H9 (cell line): ENCODE data around the gene ZNF275. TPM values are rescaled to one million over a fixed set of nuclear protein-coding genes. Genes with fewer than 3 reads are reported as not detected.

Experiments
- DNase-seq: peaks from one replicate; pipeline ENCODE4 v3.0.0-alpha.2; 2017
- H2AFZ ChIP-seq: one replicate; pipeline ENCODE4 v1.6.1; 2013; ENCODE audit warnings: mild to moderate bottlenecking, low read length, control low read depth, moderate library complexity
- H2AK5ac ChIP-seq: 2 replicates; pipeline ENCODE4 v1.6.1; 2013; ENCODE audit warnings: low read length, control low read depth, mixed read lengths; ENCODE audit not compliant: insufficient read length
- H2BK120ac ChIP-seq: one replicate; pipeline ENCODE4 v1.6.1; 2013; ENCODE audit warnings: low read depth, mild to moderate bottlenecking, low read length, control low read depth, inconsistent platforms; ENCODE audit not compliant: poor library complexity, severe bottlenecking
- H2BK12ac ChIP-seq: 2 replicates; pipeline ENCODE4 v1.6.1; 2013; ENCODE audit warnings: low read length, control low read depth, mixed read lengths, low read depth; ENCODE audit not compliant: insufficient read length
- H2BK15ac ChIP-seq: 2 replicates; pipeline ENCODE4 v1.6.1; 2013; ENCODE audit warnings: low read depth, low read length, control low read depth
- H2BK20ac ChIP-seq: one replicate; pipeline ENCODE4 v1.6.1; 2013; ENCODE audit warnings: low read depth, mild to moderate bottlenecking, low read length, control low read depth, inconsistent platforms; ENCODE audit not compliant: poor library complexity, severe bottlenecking
- H2BK5ac ChIP-seq: 2 replicates; pipeline ENCODE4 v1.6.1; 2013; ENCODE audit warnings: low read length, control low read depth, mixed read lengths; ENCODE audit not compliant: insufficient read length
- H3K14ac ChIP-seq: 2 replicates; pipeline ENCODE4 v1.6.1; 2013; ENCODE audit warnings: low read length, control low read depth; ENCODE audit not compliant: insufficient read depth
- H3K18ac ChIP-seq: 2 replicates; pipeline ENCODE4 v1.6.1; 2013; ENCODE audit warnings: low read depth, mild to moderate bottlenecking, mixed read lengths, low read length, control low read depth; ENCODE audit not compliant: insufficient read length
- H3K23ac ChIP-seq: 2 replicates; pipeline ENCODE4 v1.6.1; 2013; ENCODE audit warnings: low read length, control low read depth, mixed read lengths, low read depth; ENCODE audit not compliant: insufficient read length
- H3K23me2 ChIP-seq: 2 replicates; pipeline ENCODE4 v1.6.1; 2013; ENCODE audit warnings: low read depth, mild to moderate bottlenecking, mixed read lengths, low read length, control low read depth; ENCODE audit not compliant: insufficient read length, poor library complexity, severe bottlenecking
- H3K27ac ChIP-seq: 2 replicates; pipeline ENCODE4 v1.5.1; 2013; ENCODE audit warnings: low read length, control low read depth, mixed read lengths, low read depth; ENCODE audit not compliant: insufficient read length
- H3K27me3 ChIP-seq: 2 replicates; pipeline ENCODE4 v1.6.1; 2013; ENCODE audit warnings: low read length, control low read depth, inconsistent platforms; ENCODE audit not compliant: insufficient read depth
- H3K4ac ChIP-seq: 2 replicates; pipeline ENCODE4 v1.6.1; 2013; ENCODE audit warnings: low read depth, mild to moderate bottlenecking, control low read depth, inconsistent platforms, low read length, moderate library complexity
- H3K4me1 ChIP-seq: 2 replicates; pipeline ENCODE4 v1.6.1; 2013; ENCODE audit warnings: low read length, control low read depth, inconsistent platforms; ENCODE audit not compliant: insufficient read depth
- H3K4me2 ChIP-seq: 2 replicates; pipeline ENCODE4 v1.6.1; 2013; ENCODE audit warnings: low read length, control low read depth, mixed read lengths; ENCODE audit not compliant: insufficient read length, insufficient read depth
- H3K56ac ChIP-seq: 2 replicates; pipeline ENCODE4 v1.6.1; 2013; ENCODE audit warnings: low read depth, mild to moderate bottlenecking, mixed read lengths, low read length, control low read depth; ENCODE audit not compliant: insufficient read length
- H3K79me1 ChIP-seq: 2 replicates; pipeline ENCODE4 v1.6.1; 2013; ENCODE audit warnings: low read depth, mild to moderate bottlenecking, moderate library complexity, low read length, control low read depth, inconsistent platforms; ENCODE audit not compliant: insufficient read depth, poor library complexity, severe bottlenecking
- H3K79me2 ChIP-seq: 2 replicates; pipeline ENCODE4 v1.6.1; 2013; ENCODE audit warnings: low read length, control low read depth, inconsistent platforms; ENCODE audit not compliant: insufficient read depth
- H3K9ac ChIP-seq: 2 replicates; pipeline ENCODE4 v1.6.1; 2013; ENCODE audit warnings: low read length, control low read depth, mixed read lengths; ENCODE audit not compliant: insufficient read length; ENCODE audit errors: extremely low read depth
- H3K9me3 ChIP-seq: one replicate; pipeline ENCODE4 v1.6.1; 2013; ENCODE audit warnings: low read depth, low read length, inconsistent platforms; ENCODE audit not compliant: control insufficient read depth
- H3T11ph ChIP-seq: one replicate; pipeline ENCODE4 v1.6.1; 2013; ENCODE audit warnings: mild to moderate bottlenecking, low read length, control low read depth, inconsistent platforms
- H4K20me1 ChIP-seq: one replicate; pipeline ENCODE4 v1.6.1; 2013; ENCODE audit not compliant: control insufficient read depth, insufficient read length, insufficient read depth
- H4K5ac ChIP-seq: 2 replicates; pipeline ENCODE4 v1.6.1; 2013; ENCODE audit warnings: low read depth, mild to moderate bottlenecking, mixed read lengths, low read length, control low read depth; ENCODE audit not compliant: insufficient read length
- H4K8ac ChIP-seq: replicated peaks from 2 replicates; pipeline ENCODE4 v1.6.1; 2013; ENCODE audit warnings: low read length, control low read depth, mixed read lengths, low read depth; ENCODE audit not compliant: insufficient read length
- H4K91ac ChIP-seq: 2 replicates; pipeline ENCODE4 v1.6.1; 2013; ENCODE audit warnings: low read depth, mild to moderate bottlenecking, moderate library complexity, mixed read lengths, low read length, control low read depth; ENCODE audit not compliant: insufficient read length
- H3K27ac Mint-ChIP-seq, 3 experiments: 2 replicates in 2 of 3; 3 replicates in 1 of 3; pipeline ENCODE4 v1.8.0; 2020 to 2021; ENCODE audit warnings: mixed read lengths in 3 of 3, mild to moderate bottlenecking in 1 of 3, moderate library complexity in 1 of 3
- H3K27me3 Mint-ChIP-seq: 2 replicates; pipeline ENCODE4 v1.8.0; 2021; ENCODE audit warnings: low read depth, mild to moderate bottlenecking, moderate library complexity, mixed read lengths
- H3K36me3 Mint-ChIP-seq, 3 experiments: 2 replicates in 2 of 3; 3 replicates in 1 of 3; pipeline ENCODE4 v1.8.0; 2020 to 2021; ENCODE audit warnings: low read depth in 3 of 3, mixed read lengths in 3 of 3; ENCODE audit not compliant: insufficient read depth in 1 of 3
- H3K4me1 Mint-ChIP-seq, 2 experiments: 2 replicates each; pipeline ENCODE4 v1.8.0; 2020; ENCODE audit warnings: mixed read lengths in 2 of 2
- H3K4me3 Mint-ChIP-seq, 2 experiments: 2 replicates in 1 of 2; 3 replicates in 1 of 2; pipeline ENCODE4 v1.8.0; 2020 to 2021; ENCODE audit warnings: mild to moderate bottlenecking in 2 of 2, mixed read lengths in 2 of 2, moderate library complexity in 1 of 2
- H3K9me3 Mint-ChIP-seq, 2 experiments: 2 replicates in 1 of 2; 3 replicates in 1 of 2; pipeline ENCODE4 v1.8.0; 2020; ENCODE audit warnings: mild to moderate bottlenecking in 2 of 2, mixed read lengths in 2 of 2, moderate library complexity in 1 of 2
- CTCF ChIP-seq: fragments of 200-600 bp; sonication (generic); conservative IDR thresholded peaks from 3 replicates; pipeline ENCODE4 v1.8.0; 2021; ENCODE audit warnings: antibody characterized with exemption, mild to moderate bottlenecking
- WGBS: extraction: QIAGEN DNeasy Blood & Tissue Kit; methylation state at CpG from one replicate; pipeline ENCODE4 v1.1.7; 2013; ENCODE audit warnings: missing lambda C conversion rate, low lambda C conversion rate, mixed read lengths; ENCODE audit not compliant: insufficient read length; ENCODE audit errors: extremely low coverage; 5-methylcytosine and 5-hydroxymethylcytosine counted together
- total RNA-seq: library from RNA; stranded (reverse); gene quantifications from 2 replicates; pipeline ENCODE4 v1.2.1, GENCODE V29; 2021

Gene ZNF275
- total RNA-seq, 1 experiment from 2014 or later, result 11.8 TPM

DNA sequence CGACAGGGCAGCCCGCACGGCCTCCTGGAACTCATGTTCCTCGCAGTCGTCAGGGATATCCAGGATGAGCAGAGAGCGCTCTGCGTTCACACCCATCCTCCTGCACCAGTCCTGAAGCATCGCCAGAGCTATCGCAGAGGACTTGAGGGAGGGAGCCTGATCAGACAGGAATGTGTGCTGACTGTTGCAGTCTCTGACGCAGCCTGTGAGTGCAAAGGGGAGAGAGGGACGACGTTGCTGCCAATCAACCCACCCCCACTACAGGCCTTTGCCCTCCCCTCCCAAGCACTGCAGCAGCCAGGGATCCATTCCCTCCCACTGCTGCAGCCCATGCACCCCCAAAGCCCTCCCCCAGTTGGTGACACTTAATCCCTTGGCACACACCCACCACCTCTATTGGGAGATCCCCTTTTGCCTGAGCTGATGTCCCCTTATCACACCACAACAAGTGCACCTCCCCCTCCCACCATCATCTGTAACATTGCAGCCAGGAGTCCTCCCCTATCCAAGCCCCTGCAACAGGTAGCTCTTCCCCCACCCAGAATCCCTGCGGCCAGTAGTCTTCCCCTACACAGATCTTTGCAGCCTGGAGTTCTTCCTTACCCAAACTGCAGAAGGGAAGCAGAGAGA, 13.3 kb upstream of the ZNF275 start:
- Mint-ChIP-seq H3K27me3 (peaks cover 14% of the 10 kb centered on the region), H3K9me3 (peaks cover 57 to 69% of the 10 kb centered on the region in 2 experiments), H3K27ac (no peak overlapping the region), H3K36me3 (peaks cover 0 to 4% (median 0%) of the 10 kb centered on the region in 3 experiments; a peak in 4 of 7 replicates), H3K4me3 (peak overlapping the region in 1 of 2 experiments; percentile 74; a peak in 3 of 5 replicates), H3K4me1 (peaks cover 2 to 11% of the 10 kb centered on the region in 2 experiments; a peak in 2 of 4 replicates)
- H3K27ac ChIP-seq, result no peak overlapping the region
- no peak overlapping the region for H3T11ph ChIP-seq
- no peak overlapping the region for H2AFZ ChIP-seq
- no peaks in the 10 kb centered on the region for H3K4me1 ChIP-seq
- H3K79me1 ChIP-seq, result no peaks in the 10 kb centered on the region
- no peak overlapping the region for H2BK120ac ChIP-seq
- H3K23ac ChIP-seq, result no peak overlapping the region
- H4K91ac ChIP-seq, result no peak overlapping the region
- H3K4me2 ChIP-seq, result peak overlapping the region; percentile 67
- no peak for TF ChIP-seq CTCF
- no peak overlapping the region for H2BK5ac ChIP-seq
- H4K5ac ChIP-seq, result no peak overlapping the region
- H2AK5ac ChIP-seq, result no peak overlapping the region
- no peak overlapping the region for H3K9ac ChIP-seq
- no peaks in the 10 kb centered on the region for H3K9me3 ChIP-seq
- DNase-seq, result no peak
- WGBS, result no CpG with 5 or more reads among the region's 13 CpGs
- no peak overlapping the region for H2BK12ac ChIP-seq
- H3K4ac ChIP-seq, result no peak overlapping the region
- H3K14ac ChIP-seq, result no peak overlapping the region
- no peak overlapping the region for H3K18ac ChIP-seq
- H2BK20ac ChIP-seq, result no peak overlapping the region
- H3K56ac ChIP-seq, result no peak overlapping the region
- no peaks in the 10 kb centered on the region for H4K20me1 ChIP-seq
- H3K79me2 ChIP-seq, result no peaks in the 10 kb centered on the region
- no peak overlapping the region for H4K8ac ChIP-seq
- H3K23me2 ChIP-seq, result peaks cover 4% of the 10 kb centered on the region
- no peaks in the 10 kb centered on the region for H3K27me3 ChIP-seq
- no peak overlapping the region for H2BK15ac ChIP-seq
